Measurements from ENCODE around the gene TMPRSS4.
A peak's percentile ranks its signal among the peaks of the same experiment; 100 is the strongest.

TMPRSS4 gene

DNA sequence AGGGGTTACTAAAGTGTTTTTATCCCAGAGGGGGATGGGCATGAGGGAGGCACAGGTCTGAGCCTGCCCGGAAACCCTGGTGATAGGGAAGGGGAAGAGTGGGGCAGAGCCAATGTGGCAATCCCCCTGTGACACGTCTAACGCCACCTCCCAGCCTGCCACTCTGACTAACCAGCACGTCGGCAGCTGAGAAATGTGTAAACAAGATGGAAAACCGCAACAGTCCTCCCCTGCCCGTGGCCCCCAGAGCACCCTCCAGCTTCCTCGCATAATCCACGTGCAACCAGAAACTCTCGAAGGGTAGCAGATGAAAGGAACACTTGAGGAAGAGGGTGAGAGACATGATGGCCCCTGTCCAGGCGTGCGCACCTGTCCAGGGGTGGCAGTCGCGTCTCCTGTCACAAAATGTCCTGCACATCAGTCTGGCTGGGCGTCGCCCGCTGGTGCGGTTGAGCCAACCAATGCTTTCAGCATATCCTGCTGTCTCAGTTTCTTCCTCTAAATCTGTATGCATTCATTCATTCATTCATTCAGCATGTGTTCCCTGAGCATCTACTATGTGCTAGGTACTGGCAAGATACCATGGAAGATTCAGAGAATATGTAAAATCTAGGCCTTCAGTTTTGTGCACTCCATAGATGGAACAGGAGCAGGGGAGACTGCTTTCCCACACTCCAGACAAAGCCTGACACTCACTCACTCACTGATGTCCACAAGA is 4.5 kb downstream of the TMPRSS4 start:
- DNase-seq: no peak

DNA sequence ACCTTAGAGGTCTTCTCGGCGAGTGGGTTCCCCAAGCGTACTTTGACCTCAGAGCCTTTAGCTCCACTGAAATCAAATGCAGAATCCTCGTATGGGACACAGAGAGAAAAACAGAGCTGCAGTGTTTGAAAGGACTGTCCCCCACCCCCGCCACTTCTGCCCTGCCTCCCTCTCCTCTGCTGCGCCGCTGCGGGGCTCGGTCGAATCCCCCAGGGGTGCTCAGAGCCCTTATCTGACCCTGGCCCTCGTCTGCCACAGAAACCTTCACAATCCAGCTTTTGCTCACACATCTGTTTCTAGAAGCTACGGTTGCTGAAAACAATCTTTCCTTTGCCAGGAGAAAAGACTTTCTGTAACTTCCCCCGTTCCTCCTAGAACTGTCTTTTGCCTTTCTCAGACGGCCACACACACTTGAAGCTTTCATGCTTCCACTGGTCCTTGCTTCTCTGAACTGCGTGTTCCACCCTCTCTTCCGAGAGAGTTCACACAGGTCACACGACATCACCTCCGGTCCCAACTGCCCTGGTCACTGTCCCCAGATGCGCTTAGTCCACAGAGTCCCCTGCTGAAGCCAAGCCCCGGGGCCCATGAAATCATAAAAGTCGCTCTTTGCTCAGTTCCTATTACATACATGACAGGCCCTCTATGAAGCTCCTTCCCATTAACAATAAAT is 6.1 kb downstream of the TMPRSS4 start:
- no peak for DNase-seq

DNA sequence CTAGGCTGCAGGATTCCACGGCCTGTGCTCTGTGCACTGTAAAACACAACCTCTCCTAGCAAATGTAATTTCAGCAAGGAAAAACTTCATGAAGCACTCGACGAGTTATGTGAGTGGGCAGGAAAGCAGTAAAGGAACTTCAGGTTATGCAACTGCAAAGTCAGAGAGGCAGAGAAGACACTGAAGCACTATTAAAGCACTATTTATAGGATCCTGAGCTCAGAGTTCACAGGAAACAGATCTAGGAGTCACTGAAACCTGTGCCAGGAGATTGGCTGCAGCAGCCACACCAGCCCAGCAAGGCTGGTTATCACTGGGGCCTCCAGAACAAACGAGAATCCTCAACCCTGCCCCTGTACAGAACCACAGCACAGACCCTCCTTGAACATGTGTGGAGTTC is 7.4 kb downstream of the TMPRSS4 start:
- DNase-seq: no peak

DNA sequence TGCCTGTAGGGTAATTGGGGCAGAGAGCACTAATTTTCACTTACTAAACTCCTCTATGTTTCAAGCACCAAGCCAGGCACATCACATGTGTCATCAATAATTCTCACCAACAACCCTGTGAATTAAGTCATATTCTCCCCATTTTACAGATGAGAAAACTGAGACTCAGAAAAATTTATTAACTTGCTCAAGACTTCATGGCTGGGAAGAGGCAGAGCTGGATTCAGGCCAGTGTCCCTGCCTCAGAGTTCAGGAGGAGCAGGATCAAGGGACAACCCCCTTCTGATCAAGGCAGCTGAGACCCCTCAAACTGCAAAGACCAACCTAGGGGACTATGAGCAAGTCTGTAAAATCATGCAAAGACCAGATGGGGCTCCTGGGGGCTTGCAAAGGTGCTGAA is 7.8 kb downstream of the TMPRSS4 start:
- no peak for DNase-seq

DNA sequence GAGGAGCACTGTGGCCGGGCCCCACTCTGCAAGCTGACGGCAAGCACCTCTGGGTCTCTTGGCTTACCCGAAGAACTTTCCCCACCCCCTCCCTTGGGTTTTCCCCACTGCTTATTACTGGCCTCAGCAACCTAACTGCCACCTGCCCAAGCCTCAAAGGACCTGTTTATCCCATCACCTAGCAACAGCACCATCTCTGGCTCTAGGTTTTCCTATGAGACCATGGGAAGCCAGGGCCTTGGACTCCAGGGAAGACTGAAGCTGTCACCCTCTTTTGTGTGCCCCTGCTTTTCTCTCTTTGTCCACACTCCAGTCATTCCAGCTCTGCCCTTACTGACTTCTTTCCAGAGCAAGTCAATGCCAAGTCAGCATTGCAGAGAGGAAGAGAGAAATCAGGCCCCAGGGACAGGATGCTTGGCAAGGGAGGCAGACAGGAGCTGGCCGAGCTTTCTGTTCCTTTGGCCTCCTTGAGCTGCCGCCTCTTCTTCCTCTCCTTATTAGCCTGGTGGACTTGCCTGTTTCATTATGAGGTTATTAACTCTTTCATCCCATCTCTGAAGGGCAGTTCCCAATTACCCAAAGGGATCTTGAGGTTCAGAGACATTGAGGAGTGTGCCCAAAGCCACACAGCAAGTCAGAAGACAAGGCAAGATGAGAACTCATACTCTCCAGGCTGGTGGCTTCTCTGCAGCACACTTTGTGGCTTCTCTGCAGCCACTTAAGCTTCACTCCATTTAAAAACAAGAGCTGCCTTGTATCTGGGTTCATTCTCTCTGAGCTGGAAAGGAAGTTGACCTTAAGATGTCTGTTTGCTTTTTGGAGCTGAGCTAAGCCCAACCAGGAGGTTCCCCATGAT is 10.3 kb downstream of the TMPRSS4 start, which contains the start of gene SMIM35:
Gene SMIM35 (minus strand): TSS at position 51 of the 856 bp plus-strand sequence. CDS start 206 bp downstream, outside the sequence.
- DNase-seq: no peak

DNA sequence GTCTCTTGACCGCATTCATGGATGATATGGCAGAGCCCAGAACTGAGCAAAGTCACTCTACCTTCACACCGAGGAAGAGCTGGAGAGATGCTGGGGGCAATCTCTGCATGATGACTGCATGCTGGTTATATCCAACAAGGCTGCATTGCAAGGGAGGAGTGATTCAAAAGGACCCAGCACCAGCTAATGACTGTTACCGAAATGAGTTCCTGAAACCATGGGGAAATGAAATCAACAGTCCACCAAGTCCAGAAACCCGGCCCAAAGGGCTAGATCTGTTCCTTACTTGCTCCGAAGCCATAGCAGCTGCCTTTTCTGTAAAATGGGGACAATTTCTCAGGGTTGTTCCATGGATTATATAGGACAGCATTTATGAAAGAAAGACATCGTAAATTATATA is 11.1 kb downstream of the TMPRSS4 start:
- DNase-seq: no peak

DNA sequence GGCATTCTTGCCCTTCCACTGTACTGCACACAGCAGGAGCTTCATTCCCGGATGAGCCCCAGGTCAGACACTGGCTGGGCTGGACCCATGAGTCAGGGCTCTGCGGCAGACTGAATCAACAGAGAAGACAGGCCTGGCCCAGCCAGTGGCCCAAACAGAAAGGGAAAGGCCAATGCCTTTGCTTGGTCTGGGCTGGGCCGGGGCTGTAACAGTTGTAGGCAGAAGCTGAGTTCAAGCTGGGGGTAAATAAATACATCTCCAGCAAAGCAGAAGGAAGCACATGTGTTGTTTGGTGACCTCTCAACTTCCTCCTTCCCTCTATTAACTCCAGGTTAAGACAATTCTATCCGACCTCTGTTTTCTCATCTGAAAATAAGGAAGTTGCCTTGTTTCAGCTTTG is 11.7 kb downstream of the TMPRSS4 start:
- DNase-seq: no peak

DNA sequence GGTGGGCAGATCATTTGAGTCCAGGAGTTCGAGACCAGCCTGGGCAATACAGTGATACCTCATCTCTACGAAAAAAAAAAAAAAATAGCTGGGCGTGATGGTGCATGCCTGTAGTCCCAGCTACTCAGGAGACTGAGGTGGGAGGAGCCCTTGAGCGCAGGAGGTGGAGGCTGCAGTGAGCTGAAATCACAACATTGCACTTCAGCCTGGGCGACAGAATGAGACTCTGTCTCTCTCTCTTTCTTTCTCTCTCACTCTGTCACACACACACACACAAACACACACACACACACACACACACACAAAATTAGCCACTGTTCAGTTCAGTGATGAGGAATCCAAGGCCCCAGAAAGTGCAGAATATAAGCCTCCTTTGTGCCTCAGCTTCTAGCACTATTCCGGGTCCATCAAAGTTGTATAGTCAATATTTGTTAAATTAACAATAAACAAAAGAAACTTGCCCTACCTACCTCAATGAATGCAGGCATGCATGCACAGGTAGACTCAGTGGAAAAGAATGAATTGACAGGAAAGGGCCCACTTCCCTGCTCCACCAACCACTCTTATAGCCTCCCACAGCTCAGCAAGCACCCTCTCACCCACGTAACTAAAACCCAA is 13.8 kb downstream of the TMPRSS4 start:
- DNase-seq: no peak

DNA sequence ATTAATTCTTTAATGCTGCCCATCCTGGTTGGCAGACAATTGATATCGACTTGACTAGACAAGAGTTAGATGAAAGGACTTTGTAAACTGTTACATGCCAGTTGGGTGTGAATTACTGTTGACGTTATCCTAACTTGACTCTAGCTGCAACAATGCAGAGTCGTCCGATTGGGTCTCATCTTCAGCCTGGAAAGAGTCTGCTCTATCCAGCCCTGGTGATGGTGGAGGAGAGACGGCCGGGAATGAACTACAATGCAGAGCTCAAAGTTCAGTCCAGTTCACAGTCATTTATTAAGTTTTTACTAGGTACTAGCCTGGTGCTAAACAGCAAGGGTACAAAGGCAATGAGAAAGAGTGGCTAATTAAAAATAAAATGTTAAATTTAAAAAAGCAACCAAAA is 14.8 kb downstream of the TMPRSS4 start:
- no peak for DNase-seq

DNA sequence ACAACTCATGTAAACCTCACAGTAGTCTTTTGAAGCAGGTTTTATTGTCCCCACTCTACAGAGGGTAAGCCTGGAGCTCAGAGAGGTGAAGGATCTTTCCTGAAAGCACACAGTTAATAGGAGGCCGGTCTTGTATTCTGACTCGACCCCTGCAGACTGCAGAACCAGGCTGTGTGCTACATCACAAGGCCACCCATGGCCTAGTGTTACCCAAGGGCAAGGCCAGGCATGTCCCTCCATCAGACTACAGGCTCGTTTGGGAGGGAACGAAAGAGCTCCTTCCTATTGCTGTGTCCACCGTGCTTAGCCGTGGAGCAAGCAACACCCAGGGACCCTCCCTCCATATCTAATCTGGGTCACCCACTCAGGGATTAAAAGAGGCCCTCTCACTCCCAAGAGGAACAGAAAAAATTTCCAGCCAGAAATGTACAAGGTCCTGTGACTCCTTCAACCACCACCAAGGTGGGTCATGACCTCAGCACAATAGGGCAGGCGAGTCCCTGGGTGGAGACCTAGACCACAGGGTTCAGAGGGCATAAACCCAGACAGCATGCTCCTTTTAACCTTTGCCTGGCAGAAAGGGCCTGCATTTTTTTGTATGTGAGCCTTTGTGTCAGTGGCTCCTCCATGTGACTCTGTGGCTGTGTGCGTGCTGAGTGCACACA is 16.2 kb downstream of the TMPRSS4 start:
- no peak for DNase-seq

DNA sequence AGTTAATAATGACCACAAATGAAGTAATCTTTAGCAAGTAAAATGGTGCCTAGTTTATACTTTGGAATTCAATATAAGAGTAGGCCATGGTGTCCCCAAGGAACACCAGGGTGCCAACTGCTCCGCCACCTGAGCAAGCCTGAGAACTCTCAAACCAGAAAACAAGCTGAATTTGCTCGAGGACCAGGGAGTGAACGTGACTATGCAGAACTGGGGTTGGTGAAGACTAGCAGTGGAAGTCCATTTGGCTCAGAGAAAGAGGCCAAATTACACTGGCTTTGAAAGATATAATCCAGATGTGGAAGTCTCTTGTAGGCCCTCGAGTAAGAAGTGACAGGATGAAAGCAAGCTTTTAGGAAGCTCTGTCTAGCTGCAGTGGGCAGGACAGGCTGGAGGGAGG is 18.6 kb downstream of the TMPRSS4 start:
- DNase-seq: no peak

DNA sequence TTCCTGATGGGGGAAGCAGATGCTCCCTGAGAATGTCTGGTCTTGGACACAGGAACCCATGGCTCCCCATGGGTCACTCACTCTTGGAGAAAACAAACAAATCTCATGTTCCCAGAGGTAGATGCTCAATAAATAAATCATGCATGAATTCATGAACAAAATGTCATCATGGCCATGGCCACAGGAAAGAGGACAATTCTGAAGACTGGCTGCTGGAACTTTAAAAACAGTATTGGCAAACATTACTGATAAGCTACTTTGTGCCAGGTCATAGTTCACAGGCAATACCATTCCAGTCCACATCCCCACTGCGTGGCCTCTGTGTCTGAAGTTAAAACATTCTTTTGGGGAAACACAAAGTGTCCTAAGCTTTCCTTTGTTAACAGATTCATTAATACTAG is 19.1 kb downstream of the TMPRSS4 start:
- DNase-seq: no peak

DNA sequence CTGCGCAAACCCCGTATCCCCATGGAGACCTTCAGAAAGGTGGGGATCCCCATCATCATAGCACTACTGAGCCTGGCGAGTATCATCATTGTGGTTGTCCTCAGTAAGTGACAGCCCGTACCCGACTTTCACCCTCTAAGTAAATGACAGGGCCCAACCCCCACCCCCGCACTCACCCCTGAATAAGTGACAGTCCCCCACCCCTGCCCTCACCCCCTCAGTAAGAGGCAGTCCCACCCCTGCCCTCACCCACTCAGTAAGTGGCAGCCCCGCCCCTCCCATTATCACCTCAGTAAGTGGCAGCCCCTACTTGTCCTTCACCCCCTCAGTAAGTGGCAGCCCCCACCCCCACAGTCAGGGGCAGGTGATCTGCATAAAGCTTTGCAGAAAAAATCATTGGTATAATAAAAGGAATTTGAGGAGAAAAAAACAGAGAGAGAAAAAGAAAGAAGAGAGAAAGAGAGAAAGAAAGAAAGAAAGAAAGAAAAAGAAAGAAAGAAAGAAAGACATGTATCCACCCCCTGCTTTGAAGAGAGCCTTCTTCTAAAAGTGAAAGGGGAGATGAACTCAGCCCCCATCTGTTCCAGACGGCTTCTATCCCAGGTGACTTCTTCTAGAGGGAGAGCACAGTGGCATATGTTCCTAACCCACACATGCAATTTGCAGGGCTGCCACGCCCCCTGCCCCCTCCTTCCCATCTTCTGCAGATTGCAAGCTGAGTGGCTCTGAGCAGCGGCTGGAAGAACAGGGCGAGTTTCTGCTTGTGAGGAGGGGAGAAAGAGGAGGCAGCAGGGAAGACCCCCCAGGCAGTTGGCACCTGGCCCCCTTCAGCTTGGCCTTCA is 22.3 kb downstream of the TMPRSS4 start:
- DNase-seq: no peak

DNA sequence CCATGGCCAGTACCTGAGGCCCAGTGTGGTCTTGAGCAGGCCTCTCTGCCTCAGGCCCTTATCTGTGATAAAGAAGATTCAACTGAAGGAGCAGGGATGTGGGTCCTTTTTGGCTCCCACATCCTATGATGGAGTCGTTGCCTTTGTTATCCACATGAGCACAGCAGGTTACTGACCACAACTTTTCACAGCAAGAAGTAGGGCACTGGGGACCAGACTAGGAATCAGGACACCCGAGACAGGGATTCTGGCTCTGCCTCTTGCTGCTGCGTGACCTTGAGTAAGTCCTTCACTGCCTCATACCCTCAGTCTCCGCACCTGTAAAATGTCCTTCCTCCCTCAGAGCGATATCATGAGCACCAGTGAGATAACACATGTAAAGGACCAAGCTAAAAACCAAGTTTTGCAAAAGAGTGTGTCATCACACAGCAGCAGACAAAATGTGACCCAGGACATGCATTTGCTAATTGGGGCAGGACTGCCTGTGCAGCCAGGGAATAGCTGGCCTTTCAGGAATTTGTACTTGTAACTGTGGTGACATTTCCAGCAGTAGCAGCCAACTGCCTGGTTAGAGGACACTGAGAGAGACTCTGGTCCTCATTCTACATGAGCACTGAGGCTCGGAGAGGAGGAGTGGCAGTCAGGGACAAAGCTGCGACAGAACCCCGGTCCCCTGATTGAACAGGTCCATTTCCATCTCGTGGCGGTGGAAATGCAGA is 23.1 kb downstream of the TMPRSS4 start:
- DNase-seq: no peak

DNA sequence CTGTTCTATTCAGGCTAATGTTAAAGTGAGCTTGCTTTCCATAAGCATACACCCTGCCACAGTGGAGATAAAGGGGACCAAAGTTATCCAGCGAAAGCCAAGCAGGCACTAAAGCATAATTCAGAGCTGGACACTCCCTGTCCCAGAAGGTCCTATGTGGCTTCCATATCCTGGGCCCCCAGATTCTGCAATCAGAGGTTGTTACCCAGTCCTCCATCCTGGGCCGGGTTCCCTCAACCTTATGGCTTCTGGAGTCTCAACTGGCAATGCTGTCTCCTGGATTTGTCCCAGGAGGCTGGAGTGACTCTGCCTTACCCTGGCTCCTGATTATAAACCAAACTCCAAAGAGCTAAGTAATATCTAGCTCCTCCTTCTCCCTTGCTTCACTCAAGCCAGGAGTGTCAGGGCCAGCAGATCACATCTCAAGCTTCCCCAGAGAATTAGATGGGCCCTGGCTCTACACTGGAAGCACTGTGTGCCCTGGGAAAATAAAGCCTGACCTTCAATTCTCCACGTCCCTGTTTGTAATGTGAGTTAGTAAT is 23.9 kb downstream of the TMPRSS4 start:
- DNase-seq: no peak

DNA sequence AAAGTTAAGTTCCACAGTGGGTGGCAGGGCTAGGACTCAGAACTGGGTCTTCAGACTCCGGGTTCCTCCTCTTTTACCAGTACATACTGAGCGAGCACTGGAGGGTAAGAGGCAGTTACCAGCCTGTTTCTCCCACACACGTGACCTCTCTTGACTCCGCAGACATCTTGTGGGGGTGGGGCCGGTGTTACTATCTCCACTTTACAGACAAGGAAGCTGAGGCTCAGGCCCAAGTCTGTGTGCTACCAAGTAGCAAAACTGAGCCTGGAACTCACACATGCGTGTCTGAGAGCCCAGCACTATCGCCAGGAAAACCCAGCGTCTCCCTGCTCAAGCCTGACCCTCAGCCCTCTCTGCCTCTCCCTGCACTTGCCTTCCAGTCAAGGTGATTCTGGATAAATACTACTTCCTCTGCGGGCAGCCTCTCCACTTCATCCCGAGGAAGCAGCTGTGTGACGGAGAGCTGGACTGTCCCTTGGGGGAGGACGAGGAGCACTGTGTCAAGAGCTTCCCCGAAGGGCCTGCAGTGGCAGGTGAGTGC is 25.9 kb downstream of the TMPRSS4 start:
- DNase-seq: no peak

DNA sequence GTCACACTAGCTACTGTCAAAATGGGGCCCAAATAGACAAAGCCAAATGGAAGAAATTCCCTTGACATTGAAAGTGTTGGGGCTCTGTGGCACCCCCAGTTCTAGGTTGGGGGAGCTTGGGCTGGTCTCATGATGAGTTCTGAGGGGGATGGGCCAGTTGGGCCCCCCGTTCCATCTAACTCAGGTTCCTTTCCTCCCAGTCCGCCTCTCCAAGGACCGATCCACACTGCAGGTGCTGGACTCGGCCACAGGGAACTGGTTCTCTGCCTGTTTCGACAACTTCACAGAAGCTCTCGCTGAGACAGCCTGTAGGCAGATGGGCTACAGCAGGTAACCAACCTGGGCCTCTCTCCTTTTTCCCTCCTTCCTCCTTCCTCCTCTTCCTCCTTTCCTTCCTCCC is 27.6 kb downstream of the TMPRSS4 start:
- DNase-seq: no peak

DNA sequence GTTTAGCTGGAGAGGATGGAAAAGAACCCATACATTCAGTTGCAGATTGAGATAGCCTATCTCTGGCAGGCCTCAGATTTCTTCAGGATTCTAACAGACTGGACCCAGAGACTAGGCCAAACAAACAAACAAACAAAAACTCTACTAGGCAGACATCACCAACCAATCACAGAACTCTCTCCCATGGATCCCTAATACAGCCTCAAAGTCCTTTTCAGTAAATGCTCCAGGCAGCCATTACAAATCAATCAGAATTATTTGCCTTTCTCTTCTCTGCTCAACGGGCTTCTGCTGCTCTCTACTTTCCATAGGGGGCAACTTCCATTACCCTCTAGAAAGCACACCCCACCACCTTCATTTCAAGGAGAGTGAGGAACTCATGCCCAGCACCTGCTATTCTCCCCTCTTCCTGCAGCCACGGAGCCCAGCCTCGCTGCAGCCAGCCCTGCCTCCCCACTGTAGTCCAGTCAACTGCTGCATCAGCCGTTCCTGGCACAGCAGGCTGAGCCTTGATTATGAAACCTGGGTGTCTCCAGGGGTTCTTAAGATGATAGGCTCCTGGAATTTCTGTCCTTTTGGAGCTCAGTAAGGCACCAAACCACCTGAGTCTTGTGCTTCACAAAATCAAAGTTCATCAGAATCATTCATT is 28.9 kb downstream of the TMPRSS4 start:
- DNase-seq: no peak

DNA sequence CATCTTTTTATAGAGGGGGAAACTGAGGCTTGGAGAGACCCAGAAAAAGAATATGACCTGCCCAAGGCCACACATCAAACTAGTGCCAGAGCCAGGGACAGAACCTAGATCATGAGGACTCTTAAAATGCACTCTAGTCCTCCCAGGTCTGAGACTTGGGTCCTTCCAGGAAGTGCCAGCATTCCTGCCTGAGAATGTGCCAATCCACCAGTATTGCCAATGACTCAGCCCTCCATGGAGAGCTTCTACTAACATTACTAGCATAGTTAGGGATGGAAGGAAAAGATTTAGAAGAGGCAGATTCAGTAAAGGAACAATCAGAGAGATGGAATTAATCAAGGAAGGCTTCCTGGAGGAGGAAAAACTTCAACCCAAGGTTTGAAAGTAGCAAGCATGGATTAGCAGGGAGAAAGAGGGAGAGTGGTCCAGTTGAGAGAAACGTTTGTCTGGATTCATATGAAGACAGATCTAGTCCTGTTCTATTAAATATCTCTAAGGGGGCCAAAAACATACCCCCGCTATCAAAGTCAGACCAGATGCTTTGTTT is 30.0 kb downstream of the TMPRSS4 start:
- peak; percentile 14 for DNase-seq

DNA sequence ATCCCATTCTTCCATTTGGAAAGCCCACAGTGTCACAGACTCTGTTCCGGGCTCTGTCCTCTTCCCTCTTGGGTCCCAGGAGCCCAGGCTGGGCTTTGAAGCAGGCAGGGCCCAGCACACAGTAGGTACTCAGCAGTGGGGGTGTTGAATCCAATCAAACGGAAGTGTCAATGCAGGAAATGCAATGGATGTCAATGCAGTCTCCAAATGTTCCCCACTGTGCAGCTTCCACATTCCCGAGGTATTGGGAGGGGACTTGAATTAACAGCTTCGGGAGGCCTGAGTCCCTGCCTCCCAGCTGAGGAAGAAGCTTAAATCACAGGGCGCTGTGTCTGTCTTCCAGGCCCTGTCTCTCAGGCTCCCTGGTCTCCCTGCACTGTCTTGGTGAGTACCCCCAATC is 31.6 kb downstream of the TMPRSS4 start:
- no peak for DNase-seq

All from fibroblast of skin of right biceps (primary cell).